Hepatocyte (in vitro differentiated cells): ENCODE data around the gene SLC45A3.

Experiments used
- EZH2 ChIP-seq: fragments of 200-600 bp; sonication (generic); IDR thresholded peaks from 2 replicates; pipeline ENCODE4 v1.6.1; 2016; ENCODE audit warnings: antibody characterized with exemption, mild to moderate bottlenecking, borderline replicate concordance
- TF ChIP-seq, protein P1 (sequence below): fragments of 200-600 bp; sonication (generic); IDR thresholded peaks from 2 replicates; pipeline ENCODE4 v1.5.1; 2016; ENCODE audit warnings: antibody characterized with exemption, mild to moderate bottlenecking; ENCODE audit not compliant: poor library complexity

DNA sequence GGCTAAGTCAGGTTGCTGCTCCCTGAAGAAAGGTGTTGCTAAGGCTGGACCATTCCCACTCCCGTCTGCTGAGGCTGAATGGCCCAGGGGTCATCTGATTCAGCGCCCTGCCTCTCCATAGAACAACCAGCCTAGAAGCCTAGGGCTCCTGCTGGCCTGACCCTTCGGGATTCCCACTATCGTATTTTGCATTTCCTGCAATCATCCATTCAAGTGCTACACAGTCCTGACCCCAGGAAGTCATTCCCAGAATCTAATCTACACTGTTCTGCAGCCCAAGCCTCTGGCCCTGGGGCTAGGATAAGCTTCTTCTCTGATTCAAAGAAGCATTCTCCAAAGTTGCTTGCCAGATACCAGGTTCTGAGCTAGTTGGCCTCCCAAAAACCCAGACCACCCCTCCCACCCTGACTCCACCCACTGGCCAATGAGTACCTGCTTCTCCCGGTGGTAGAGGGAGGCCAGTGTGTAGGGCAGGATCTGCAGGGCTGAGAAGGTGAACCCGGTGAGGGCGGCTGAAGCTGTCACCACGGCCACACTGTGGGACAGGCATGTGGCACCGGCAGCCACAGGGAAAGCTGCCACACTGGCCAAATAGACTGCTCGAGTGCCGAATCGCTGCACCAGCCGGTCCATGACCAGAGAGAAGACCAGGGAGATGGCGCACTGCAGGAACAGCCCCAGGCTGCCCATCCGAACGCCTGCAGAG is 18.7 kb downstream of the SLC45A3 start:
- TF ChIP-seq, protein P1, sequence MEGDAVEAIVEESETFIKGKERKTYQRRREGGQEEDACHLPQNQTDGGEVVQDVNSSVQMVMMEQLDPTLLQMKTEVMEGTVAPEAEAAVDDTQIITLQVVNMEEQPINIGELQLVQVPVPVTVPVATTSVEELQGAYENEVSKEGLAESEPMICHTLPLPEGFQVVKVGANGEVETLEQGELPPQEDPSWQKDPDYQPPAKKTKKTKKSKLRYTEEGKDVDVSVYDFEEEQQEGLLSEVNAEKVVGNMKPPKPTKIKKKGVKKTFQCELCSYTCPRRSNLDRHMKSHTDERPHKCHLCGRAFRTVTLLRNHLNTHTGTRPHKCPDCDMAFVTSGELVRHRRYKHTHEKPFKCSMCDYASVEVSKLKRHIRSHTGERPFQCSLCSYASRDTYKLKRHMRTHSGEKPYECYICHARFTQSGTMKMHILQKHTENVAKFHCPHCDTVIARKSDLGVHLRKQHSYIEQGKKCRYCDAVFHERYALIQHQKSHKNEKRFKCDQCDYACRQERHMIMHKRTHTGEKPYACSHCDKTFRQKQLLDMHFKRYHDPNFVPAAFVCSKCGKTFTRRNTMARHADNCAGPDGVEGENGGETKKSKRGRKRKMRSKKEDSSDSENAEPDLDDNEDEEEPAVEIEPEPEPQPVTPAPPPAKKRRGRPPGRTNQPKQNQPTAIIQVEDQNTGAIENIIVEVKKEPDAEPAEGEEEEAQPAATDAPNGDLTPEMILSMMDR = no peak
- no peak for TF ChIP-seq EZH2
